ENCODE data around the gene PSAT1. TPM values are rescaled to one million over a fixed set of nuclear protein-coding genes. Genes with fewer than 3 reads are reported as not detected.

The PSAT1 gene
- total RNA-seq, 1 donor from 2014 or later: 83.3 TPM

DNA sequence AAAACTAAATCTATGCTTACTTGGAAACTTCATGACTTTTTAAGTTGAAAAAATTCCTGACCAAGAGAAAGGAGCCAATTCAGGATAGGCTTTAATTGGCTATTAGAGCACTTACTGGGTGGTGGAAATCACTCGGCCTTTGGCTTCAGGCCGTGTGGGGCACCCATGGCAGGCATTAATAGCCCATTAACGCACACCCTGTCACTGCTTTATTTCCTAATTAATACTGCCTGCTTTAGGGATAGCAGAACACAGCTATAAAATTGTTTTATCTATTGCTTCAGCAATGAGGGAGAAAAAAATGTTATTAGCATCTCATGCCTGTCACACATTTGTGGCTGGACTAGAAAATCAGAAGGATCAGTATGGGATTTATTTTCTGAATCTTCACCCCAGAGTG, 58.1 kb downstream of the PSAT1 start:
- DNase-seq: no peak
- H3K27ac Mint-ChIP-seq (ENCODE audit: unreplicated experiment): no peak overlapping the region
- peaks cover 2% of the 10 kb centered on the region for H3K27me3 Mint-ChIP-seq (ENCODE audit: unreplicated experiment)
- H3K9me3 Mint-ChIP-seq (ENCODE audit: unreplicated experiment): peaks cover 2% of the 10 kb centered on the region
- no peaks in the 10 kb centered on the region for H3K36me3 Mint-ChIP-seq (ENCODE audit: unreplicated experiment)
- TF ChIP-seq, protein P1, sequence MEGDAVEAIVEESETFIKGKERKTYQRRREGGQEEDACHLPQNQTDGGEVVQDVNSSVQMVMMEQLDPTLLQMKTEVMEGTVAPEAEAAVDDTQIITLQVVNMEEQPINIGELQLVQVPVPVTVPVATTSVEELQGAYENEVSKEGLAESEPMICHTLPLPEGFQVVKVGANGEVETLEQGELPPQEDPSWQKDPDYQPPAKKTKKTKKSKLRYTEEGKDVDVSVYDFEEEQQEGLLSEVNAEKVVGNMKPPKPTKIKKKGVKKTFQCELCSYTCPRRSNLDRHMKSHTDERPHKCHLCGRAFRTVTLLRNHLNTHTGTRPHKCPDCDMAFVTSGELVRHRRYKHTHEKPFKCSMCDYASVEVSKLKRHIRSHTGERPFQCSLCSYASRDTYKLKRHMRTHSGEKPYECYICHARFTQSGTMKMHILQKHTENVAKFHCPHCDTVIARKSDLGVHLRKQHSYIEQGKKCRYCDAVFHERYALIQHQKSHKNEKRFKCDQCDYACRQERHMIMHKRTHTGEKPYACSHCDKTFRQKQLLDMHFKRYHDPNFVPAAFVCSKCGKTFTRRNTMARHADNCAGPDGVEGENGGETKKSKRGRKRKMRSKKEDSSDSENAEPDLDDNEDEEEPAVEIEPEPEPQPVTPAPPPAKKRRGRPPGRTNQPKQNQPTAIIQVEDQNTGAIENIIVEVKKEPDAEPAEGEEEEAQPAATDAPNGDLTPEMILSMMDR (IDR thresholded peaks at IDR 0.05; ENCODE audit: partially characterized antibody, unreplicated experiment): no peak
- H3K4me3 Mint-ChIP-seq (ENCODE audit: unreplicated experiment): no peak overlapping the region
- H3K4me1 Mint-ChIP-seq (ENCODE audit: low read depth, unreplicated experiment): no peaks in the 10 kb centered on the region

DNA sequence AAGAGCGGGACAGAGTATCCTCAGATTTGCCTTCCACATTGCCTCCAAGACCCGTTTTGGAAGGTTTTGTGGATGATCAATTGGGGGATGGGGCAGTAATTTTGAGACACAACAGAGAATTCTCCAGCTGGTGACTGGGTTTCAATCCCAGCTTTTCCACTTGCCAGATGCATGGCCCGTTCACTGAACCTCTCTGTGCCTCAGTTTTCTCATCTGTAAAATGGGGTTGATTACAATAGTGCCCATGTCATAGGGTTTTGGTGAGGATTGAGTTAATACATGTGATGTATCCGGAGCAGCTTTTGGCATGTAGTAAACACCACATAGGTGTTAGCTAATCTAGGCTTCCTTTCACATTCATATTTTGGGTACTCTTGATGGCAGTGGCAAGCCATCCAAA, 59.7 kb downstream of the PSAT1 start:
- H3K9me3 Mint-ChIP-seq (ENCODE audit: unreplicated experiment): peaks cover 2% of the 10 kb centered on the region
- no peaks in the 10 kb centered on the region for H3K36me3 Mint-ChIP-seq (ENCODE audit: unreplicated experiment)
- no peak for DNase-seq
- no peak overlapping the region for H3K27ac Mint-ChIP-seq (ENCODE audit: unreplicated experiment)
- H3K4me3 Mint-ChIP-seq (ENCODE audit: unreplicated experiment): no peak overlapping the region
- H3K4me1 Mint-ChIP-seq (ENCODE audit: low read depth, unreplicated experiment): peaks cover 5% of the 10 kb centered on the region
- peaks cover 2% of the 10 kb centered on the region for H3K27me3 Mint-ChIP-seq (ENCODE audit: unreplicated experiment)
- TF ChIP-seq, protein P1 (IDR thresholded peaks at IDR 0.05; ENCODE audit: partially characterized antibody, unreplicated experiment): no peak

- TF ChIP-seq, protein P1 (IDR thresholded peaks at IDR 0.05; ENCODE audit: partially characterized antibody, unreplicated experiment): no peak
- Mint-ChIP-seq H3K4me3 (ENCODE audit: unreplicated experiment) (no peak overlapping the region), H3K27me3 (ENCODE audit: unreplicated experiment) (peaks cover 2% of the 10 kb centered on the region), H3K9me3 (ENCODE audit: unreplicated experiment) (peaks cover 2% of the 10 kb centered on the region), H3K4me1 (ENCODE audit: low read depth, unreplicated experiment) (peaks cover 7% of the 10 kb centered on the region), H3K27ac (ENCODE audit: unreplicated experiment) (no peak overlapping the region), H3K36me3 (ENCODE audit: unreplicated experiment) (no peaks in the 10 kb centered on the region)
- DNase-seq: no peak
These were observed 60.4 kb downstream of the PSAT1 start for GRCh38 chr9:78357165-78357873.

- TF ChIP-seq, protein P1 (IDR thresholded peaks at IDR 0.05; ENCODE audit: partially characterized antibody, unreplicated experiment): no peak
- no peak overlapping the region for H3K27ac Mint-ChIP-seq (ENCODE audit: unreplicated experiment)
- peaks cover 7% of the 10 kb centered on the region for H3K4me1 Mint-ChIP-seq (ENCODE audit: low read depth, unreplicated experiment)
- H3K9me3 Mint-ChIP-seq (ENCODE audit: unreplicated experiment): peaks cover 2% of the 10 kb centered on the region
- DNase-seq: no peak
- H3K36me3 Mint-ChIP-seq (ENCODE audit: unreplicated experiment): no peaks in the 10 kb centered on the region
- H3K27me3 Mint-ChIP-seq (ENCODE audit: unreplicated experiment): peaks cover 3% of the 10 kb centered on the region
- H3K4me3 Mint-ChIP-seq (ENCODE audit: unreplicated experiment): no peak overlapping the region
These were observed 61.6 kb downstream of the PSAT1 start for GRCh38 chr9:78358329-78359051.

DNA sequence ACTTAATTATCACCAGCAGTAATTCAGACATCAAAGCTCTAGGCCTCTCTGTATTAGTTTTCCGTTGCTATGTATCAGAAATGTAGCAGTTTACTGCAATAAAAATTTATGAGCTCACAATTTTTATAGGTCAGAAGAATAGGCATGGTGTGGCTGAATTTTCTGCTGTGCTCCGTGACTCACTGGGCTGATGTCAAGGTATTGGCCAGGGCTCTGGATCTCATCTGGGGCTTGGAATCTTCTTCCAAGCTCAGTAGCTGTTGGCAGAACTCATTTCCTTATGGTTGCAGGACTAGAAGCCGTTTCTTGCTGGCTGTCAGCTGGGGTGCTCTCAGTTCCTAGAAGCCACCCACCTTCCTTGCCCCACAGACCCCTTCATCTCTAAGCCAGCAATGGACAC, 66.3 kb downstream of the PSAT1 start:
- H3K36me3 Mint-ChIP-seq (ENCODE audit: unreplicated experiment): no peaks in the 10 kb centered on the region
- H3K9me3 Mint-ChIP-seq (ENCODE audit: unreplicated experiment): no peaks in the 10 kb centered on the region
- H3K27ac Mint-ChIP-seq (ENCODE audit: unreplicated experiment): no peak overlapping the region
- H3K4me1 Mint-ChIP-seq (ENCODE audit: low read depth, unreplicated experiment): peaks cover 13% of the 10 kb centered on the region
- DNase-seq: no peak
- H3K4me3 Mint-ChIP-seq (ENCODE audit: unreplicated experiment): no peak overlapping the region
- peaks cover 2% of the 10 kb centered on the region for H3K27me3 Mint-ChIP-seq (ENCODE audit: unreplicated experiment)
- TF ChIP-seq, protein P1 (IDR thresholded peaks at IDR 0.05; ENCODE audit: partially characterized antibody, unreplicated experiment): no peak

All from glutamatergic neuron (in vitro differentiated cells).